Lower leg skin (tissue), 4 donors: ENCODE results near the gene LRCOL1. TPM values are rescaled to one million over a fixed set of nuclear protein-coding genes. Genes with fewer than 3 reads are reported as not detected.

Experiments
- DNase-seq, 2 donors: peaks; one replicate each; pipeline ENCODE4 v3.0.0-alpha.2; 2019; ENCODE audit warnings: low spot score in 2 of 2
- H3K4me3 ChIP-seq: fragments of 200-600 bp; sonication (generic); 2 replicates; pipeline ENCODE4 v1.5.1; 2017; ENCODE audit warnings: mild to moderate bottlenecking, low read depth; ENCODE audit not compliant: poor library complexity, severe bottlenecking
- CTCF ChIP-seq, 3 donors: fragments of 450-650 bp; IDR thresholded peaks; one replicate each; pipeline ENCODE4 v1.5.1; 2016; ENCODE audit warnings: antibody characterized with exemption in 3 of 3, mild to moderate bottlenecking in 3 of 3, moderate library complexity in 2 of 3
- POLR2A ChIP-seq, 2 donors: fragments of 450-650 bp; IDR thresholded peaks; one replicate each; pipeline ENCODE4 v1.6.1; 2016 to 2017; ENCODE audit warnings: antibody characterized with exemption in 2 of 2, mild to moderate bottlenecking in 1 of 2, moderate library complexity in 1 of 2
- WGBS, 2 donors: methylation state at CpG; one replicate each; pipeline ENCODE4 v1.1.5; 2018; 5-methylcytosine and 5-hydroxymethylcytosine counted together
- intact Hi-C: fragments of 100-400 bp; cut with DNase I; formaldehyde crosslinking; loops from one replicate; pipeline ENCODE4 v1.15.0; 2023; ENCODE audit warnings: low total_unique reads
- total RNA-seq, 4 donors: library from RNA; depleted of rRNA; stranded (reverse); fragments of >200 nt; gene quantifications; one replicate each; pipeline ENCODE4 v1.1.0, GENCODE V29; 2016

The LRCOL1 gene
- total RNA-seq, 4 donors from 2014 or later: not detected

- intact Hi-C loops: no loop called here
- H3K4me3 ChIP-seq: no peak overlapping the region
- 67 to 69% methylated on average over 17 to 20 of the region's 21 CpGs for WGBS, 2 donors
- TF ChIP-seq CTCF (IDR thresholded peaks at IDR 0.05): no peak
- TF ChIP-seq POLR2A (IDR thresholded peaks at IDR 0.05): no peak
- DNase-seq: no peak
These were observed 11.5 kb upstream of the LRCOL1 start for GRCh38 chr12:132621657-132622435.

- H3K4me3 ChIP-seq: no peak overlapping the region
- 62 to 69% methylated on average over 19 to 23 of the region's 28 CpGs for WGBS, 2 donors
- TF ChIP-seq CTCF (IDR thresholded peaks at IDR 0.05) (no peak), POLR2A (IDR thresholded peaks at IDR 0.05) (no peak)
- no peak for DNase-seq
- intact Hi-C loops: no loop called here
These were observed 10.7 kb upstream of the LRCOL1 start for GRCh38 chr12:132620899-132621656.

- WGBS, 2 donors: 48 to 56% methylated on average over 26 to 29 of the region's 29 CpGs
- intact Hi-C loops: no loop called here
- TF ChIP-seq POLR2A (IDR thresholded peaks at IDR 0.05): no peak
- no peak for TF ChIP-seq CTCF (IDR thresholded peaks at IDR 0.05)
- no peak overlapping the region for H3K4me3 ChIP-seq
- no peak for DNase-seq
These were observed 9.9 kb upstream of the LRCOL1 start for GRCh38 chr12:132620113-132620898.

GRCh38 chr12:132619386-132620112, 9.2 kb upstream of the LRCOL1 start:
- no peak for TF ChIP-seq CTCF (IDR thresholded peaks at IDR 0.05)
- no peak for TF ChIP-seq POLR2A (IDR thresholded peaks at IDR 0.05)
- no peak overlapping the region for H3K4me3 ChIP-seq
- intact Hi-C loops: loop anchor here (10.0 kb wide), 1 partner anchor 205 kb away; no protein-coding TSS in a partner anchor
- DNase-seq: no peak
- WGBS, 2 donors: 20 to 40% methylated on average over 1 to 24 of the region's 53 CpGs

GRCh38 chr12:132619071-132619385, 8.6 kb upstream of the LRCOL1 start:
- H3K4me3 ChIP-seq: no peak overlapping the region
- intact Hi-C loops: loop anchor here (10.0 kb wide), 1 partner anchor 204 kb away; no protein-coding TSS in a partner anchor
- WGBS, 2 donors: 8% methylated on average over 11 of the region's 28 CpGs; no CpG with 5 or more reads in 1 of the 2 donors
- no peak for TF ChIP-seq CTCF (IDR thresholded peaks at IDR 0.05)
- no peak for DNase-seq
